K562 (cell line): ENCODE results near the gene OLFML1.

Experiments
- HMG20B ChIP-seq: fragments of 250-450 bp; sonication (Bioruptor Pico); IDR thresholded peaks from 2 replicates; pipeline ENCODE4 v1.5.0; 2021; ENCODE audit warnings: mild to moderate bottlenecking
- SMC3 ChIP-seq: conservative IDR thresholded peaks from 2 replicates; pipeline ENCODE4 v1.6.1; 2011; ENCODE audit warnings: low read depth, low read length, improper control_type of control experiment; ENCODE audit not compliant: insufficient read depth
- TF ChIP-seq, protein P1 (sequence below): fragments of 250-450 bp; sonication (Bioruptor Pico); IDR thresholded peaks from 2 replicates; pipeline ENCODE4 v1.8.0; 2021; ENCODE audit warnings: moderate library complexity, mild to moderate bottlenecking, inconsistent platforms

DNA sequence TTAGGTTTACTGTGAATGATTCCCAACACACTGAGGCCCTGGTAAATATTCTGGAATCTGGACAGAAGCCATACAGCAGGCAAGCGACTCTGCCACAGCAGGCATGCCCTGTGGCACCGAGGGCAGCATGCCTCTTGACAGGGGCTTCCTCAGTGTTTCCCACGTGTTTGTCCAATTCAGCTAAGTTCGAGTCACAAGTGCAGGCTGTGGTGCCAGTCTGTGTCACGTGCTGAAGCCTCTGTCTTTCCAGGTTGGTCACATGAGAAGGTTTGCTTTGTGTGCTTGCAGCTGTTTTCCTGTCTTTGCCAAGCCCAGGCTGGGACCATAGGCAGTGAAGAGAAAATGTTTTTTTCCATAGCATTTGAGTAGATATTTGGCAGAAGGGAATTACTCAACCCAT, 26.1 kb downstream of the OLFML1 start:
- TF ChIP-seq, protein P1, sequence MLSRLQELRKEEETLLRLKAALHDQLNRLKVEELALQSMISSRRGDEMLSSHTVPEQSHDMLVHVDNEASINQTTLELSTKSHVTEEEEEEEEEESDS (CRISPR knock-in tag): no peak
- TF ChIP-seq SMC3: no peak
- no peak for TF ChIP-seq HMG20B
